HepG2 (cell line): ENCODE measurements around the gene CACNA1I.

Source experiments
- JUN ChIP-seq: sonication (generic); formaldehyde crosslinking; IDR thresholded peaks from 2 replicates; pipeline ENCODE4 v1.4.0; 2020; ENCODE audit warnings: mild to moderate bottlenecking, missing genetic modification reagents
- KDM5A ChIP-seq: fragments of 200-600 bp; sonication (generic); IDR thresholded peaks from 2 replicates; pipeline ENCODE4 v1.7.0; 2018; ENCODE audit warnings: antibody characterized with exemption, mild to moderate bottlenecking, low read length, borderline replicate concordance
- ZNF772 ChIP-seq: sonication (generic); formaldehyde crosslinking; IDR thresholded peaks from 2 replicates; pipeline ENCODE4 v1.5.0; 2020; ENCODE audit warnings: mild to moderate bottlenecking, missing genetic modification reagents
- TF ChIP-seq, protein P1 (sequence below): IDR thresholded peaks from 2 replicates; pipeline ENCODE4 v1.6.1; 2018; ENCODE audit warnings: missing genetic modification reagents
- TF ChIP-seq, protein P2 (sequence below): sonication (generic); formaldehyde crosslinking; IDR thresholded peaks from 2 replicates; pipeline ENCODE4 v1.4.0; 2020; ENCODE audit warnings: missing genetic modification reagents

- TF ChIP-seq, protein P1, sequence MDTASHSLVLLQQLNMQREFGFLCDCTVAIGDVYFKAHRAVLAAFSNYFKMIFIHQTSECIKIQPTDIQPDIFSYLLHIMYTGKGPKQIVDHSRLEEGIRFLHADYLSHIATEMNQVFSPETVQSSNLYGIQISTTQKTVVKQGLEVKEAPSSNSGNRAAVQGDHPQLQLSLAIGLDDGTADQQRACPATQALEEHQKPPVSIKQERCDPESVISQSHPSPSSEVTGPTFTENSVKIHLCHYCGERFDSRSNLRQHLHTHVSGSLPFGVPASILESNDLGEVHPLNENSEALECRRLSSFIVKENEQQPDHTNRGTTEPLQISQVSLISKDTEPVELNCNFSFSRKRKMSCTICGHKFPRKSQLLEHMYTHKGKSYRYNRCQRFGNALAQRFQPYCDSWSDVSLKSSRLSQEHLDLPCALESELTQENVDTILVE (CRISPR knock-in tag) = no peak
- TF ChIP-seq ZNF772 (no peak), KDM5A (no peak), JUN (CRISPR knock-in tag) (no peak)
- TF ChIP-seq, protein P2, sequence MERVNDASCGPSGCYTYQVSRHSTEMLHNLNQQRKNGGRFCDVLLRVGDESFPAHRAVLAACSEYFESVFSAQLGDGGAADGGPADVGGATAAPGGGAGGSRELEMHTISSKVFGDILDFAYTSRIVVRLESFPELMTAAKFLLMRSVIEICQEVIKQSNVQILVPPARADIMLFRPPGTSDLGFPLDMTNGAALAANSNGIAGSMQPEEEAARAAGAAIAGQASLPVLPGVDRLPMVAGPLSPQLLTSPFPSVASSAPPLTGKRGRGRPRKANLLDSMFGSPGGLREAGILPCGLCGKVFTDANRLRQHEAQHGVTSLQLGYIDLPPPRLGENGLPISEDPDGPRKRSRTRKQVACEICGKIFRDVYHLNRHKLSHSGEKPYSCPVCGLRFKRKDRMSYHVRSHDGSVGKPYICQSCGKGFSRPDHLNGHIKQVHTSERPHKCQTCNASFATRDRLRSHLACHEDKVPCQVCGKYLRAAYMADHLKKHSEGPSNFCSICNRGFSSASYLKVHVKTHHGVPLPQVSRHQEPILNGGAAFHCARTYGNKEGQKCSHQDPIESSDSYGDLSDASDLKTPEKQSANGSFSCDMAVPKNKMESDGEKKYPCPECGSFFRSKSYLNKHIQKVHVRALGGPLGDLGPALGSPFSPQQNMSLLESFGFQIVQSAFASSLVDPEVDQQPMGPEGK (CRISPR knock-in tag) = no peak
Measured at GRCh38 chr22:39630721-39631120, 60.2 kb downstream of the CACNA1I start.
